Choroid plexus epithelial cell (primary cell): ENCODE measurements around the gene AK8.

Experiments used
- DNase-seq: peaks from one replicate; pipeline ENCODE4 v3.0.0-alpha.2; 2010; ENCODE audit warnings: low read depth
- H3K4me3 ChIP-seq: 2 replicates; pipeline ENCODE4 v1.5.1; 2011; ENCODE audit warnings: low read depth, mild to moderate bottlenecking, control low read depth, low read length, moderate library complexity
- TF ChIP-seq, protein P1 (sequence below): conservative IDR thresholded peaks from 2 replicates; pipeline ENCODE4 v1.5.1; 2011; ENCODE audit warnings: low read depth, mild to moderate bottlenecking, control low read depth, inconsistent platforms, low read length, moderate library complexity

The AK8 gene, protein sequence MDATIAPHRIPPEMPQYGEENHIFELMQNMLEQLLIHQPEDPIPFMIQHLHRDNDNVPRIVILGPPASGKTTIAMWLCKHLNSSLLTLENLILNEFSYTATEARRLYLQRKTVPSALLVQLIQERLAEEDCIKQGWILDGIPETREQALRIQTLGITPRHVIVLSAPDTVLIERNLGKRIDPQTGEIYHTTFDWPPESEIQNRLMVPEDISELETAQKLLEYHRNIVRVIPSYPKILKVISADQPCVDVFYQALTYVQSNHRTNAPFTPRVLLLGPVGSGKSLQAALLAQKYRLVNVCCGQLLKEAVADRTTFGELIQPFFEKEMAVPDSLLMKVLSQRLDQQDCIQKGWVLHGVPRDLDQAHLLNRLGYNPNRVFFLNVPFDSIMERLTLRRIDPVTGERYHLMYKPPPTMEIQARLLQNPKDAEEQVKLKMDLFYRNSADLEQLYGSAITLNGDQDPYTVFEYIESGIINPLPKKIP

GRCh38 chr9:132877824-132878694, at the start of gene AK8:
TSS of gene AK8 (minus strand) at chr9:132878284. CDS start at chr9:132878255, 29 bp downstream.
- TF ChIP-seq, protein P1, sequence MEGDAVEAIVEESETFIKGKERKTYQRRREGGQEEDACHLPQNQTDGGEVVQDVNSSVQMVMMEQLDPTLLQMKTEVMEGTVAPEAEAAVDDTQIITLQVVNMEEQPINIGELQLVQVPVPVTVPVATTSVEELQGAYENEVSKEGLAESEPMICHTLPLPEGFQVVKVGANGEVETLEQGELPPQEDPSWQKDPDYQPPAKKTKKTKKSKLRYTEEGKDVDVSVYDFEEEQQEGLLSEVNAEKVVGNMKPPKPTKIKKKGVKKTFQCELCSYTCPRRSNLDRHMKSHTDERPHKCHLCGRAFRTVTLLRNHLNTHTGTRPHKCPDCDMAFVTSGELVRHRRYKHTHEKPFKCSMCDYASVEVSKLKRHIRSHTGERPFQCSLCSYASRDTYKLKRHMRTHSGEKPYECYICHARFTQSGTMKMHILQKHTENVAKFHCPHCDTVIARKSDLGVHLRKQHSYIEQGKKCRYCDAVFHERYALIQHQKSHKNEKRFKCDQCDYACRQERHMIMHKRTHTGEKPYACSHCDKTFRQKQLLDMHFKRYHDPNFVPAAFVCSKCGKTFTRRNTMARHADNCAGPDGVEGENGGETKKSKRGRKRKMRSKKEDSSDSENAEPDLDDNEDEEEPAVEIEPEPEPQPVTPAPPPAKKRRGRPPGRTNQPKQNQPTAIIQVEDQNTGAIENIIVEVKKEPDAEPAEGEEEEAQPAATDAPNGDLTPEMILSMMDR = no peak
- peak within 1 kb of the TSS; percentile 75 for H3K4me3 ChIP-seq

GRCh38 chr9:132927704-132928103, 49.6 kb upstream of the AK8 start:
- H3K4me3 ChIP-seq = no peak overlapping the region
- TF ChIP-seq, protein P1 = no peak
- DNase-seq = no peak

More at GRCh38 chr9:132877824-132878694, at the start of gene AK8:
- DNase-seq = peak; percentile 72

DNA sequence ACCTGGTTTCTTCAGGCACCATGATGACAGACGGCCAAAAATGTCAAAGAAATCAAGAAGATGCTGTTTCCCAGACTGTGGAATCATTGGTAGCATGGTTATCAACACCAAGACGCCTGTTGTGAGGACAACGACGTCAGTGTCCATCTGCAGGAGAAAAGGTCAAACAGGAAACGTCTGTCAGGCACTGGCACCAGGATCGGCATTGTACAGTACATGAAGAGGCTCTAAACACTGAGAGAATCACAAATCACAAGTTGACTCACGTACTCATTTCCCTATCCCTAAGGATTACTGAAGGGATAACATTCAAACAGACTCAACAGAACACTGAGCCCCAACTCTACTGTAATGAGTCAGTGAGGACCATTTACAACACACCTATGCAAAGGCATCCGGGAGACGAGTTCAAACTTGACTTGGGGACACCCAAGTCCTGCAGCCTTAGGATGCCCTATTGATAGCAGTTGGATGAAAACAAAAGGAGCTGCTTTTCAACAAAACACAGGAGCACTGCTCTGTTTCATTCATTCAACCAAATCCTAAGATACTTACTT, 45.3 kb upstream of the AK8 start:
- H3K4me3 ChIP-seq = no peak overlapping the region
- no peak for DNase-seq
- TF ChIP-seq, protein P1 = no peak

DNA sequence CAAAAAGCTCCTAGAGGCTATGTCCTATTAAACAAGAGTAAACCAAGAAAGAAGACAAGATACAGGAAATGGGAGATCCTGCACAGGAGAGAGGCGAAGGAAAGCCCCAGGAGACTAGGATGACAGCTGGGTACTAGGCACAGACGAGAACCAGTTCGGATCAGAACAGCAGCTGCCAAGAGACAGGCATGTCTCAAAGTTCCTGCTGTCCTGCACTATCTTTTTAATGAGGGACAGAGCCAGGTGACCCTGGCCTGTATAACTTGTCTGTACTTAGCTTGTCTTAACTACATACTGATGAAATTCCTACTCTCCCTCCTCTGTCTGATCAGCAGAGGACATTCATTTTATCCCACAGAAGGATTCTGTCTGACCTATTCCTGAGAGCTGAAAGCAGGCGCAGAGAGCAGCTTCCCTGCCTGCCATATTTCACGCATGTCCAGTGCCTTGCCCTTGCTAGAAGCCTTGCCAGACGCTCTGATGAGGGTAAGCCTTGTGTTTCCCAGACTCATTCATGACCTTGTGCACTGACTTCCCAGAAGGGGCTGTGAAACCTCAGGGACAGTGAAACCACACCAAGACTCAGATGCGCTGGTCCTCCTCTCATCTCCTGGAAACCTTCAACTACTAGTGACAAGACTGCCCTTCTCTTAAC, 41.7 kb upstream of the AK8 start:
- DNase-seq = no peak
- H3K4me3 ChIP-seq = no peak overlapping the region
- TF ChIP-seq, protein P1 = no peak

- TF ChIP-seq, protein P1 = no peak
- no peak overlapping the region for H3K4me3 ChIP-seq
- DNase-seq = no peak
These were observed 36.8 kb upstream of the AK8 start for GRCh38 chr9:132914924-132915323.

DNA sequence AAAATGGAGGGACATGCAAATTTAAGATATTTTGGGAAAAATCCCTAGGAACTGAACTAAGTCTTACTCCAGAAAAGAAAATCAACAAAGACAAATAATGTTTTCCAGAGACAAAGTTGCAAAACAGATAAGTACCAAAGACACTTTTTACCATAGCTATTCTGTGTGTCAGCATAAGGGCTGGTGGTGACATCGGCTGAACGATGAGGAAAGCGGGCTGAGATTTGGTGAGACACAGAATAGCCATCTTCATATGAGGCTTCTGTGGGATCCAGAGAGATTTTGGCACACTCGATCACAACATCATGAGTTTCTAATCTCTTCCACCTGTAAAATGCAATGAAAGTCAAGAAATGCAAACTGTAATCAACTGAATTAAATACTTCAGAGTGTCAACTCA, 34.0 kb upstream of the AK8 start:
- TF ChIP-seq, protein P1 = no peak
- DNase-seq = no peak
- H3K4me3 ChIP-seq = no peak overlapping the region
